HG03064 (cell line): ENCODE results near the gene FAM184A.

Experiments used
- ATAC-seq: cut with Tn5 transposase; IDR thresholded peaks from one replicate; pipeline ENCODE4 v1.9.1; 2021; ENCODE audit warnings: low read depth; ENCODE audit not compliant: unreplicated experiment

The FAM184A gene

DNA sequence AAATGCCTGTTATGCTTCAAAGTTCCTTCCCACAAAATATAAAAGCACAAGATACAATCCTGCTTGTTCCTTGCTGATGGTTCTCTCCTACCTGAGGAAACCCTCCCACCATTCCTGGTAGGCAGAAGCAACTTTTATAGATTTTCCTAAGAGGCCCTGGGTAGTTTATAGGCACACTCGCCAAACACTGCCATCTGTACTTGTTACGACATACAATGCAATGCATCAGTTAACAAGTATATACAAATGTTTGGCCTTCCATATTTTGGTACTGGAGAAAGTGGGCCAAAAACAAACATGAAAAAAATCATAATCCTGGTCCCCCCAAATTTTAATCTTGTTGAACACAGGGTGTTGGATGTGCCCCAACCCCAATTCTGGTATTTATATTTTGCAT, 160.1 kb downstream of the FAM184A start:
- no peak for ATAC-seq

DNA sequence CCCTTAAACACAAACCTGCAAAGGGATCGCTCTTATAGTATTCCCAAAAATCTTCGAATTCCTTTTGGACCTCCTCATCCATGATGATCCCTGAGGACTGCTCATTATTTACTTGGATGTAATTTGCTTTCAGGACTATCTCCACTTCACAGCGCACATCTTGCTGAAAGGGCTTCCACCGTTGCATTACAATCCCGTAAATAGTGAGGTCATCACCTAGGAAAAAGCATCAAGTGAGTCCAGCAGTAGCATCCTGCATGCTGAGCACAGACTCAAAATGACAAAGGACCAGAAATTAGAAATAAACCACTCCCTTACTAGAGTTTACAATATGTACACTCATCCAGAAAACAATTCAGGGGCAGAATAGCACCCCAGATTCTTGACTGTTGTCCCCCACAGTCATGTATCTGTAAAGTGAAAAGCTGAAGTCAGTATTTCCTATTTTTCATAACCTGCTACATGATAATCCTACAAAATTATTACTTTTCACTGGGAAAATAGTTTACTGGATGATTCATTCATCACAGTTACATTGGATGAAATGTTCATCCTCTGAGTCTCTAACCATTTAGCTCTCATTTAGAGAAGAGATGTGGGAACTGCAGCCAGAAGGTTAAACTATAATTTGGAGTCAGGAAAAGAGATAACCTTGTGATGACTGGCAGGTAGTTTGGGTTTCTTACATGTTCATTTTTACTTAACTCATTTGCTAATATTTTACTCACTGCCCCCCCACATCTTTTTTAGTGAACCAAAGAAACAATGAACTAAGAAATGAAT, 160.7 kb downstream of the FAM184A start:
- ATAC-seq: no peak

- no peak for ATAC-seq
Observed at GRCh38 chr6:118914598-118914997, 163.9 kb downstream of the FAM184A start.

DNA sequence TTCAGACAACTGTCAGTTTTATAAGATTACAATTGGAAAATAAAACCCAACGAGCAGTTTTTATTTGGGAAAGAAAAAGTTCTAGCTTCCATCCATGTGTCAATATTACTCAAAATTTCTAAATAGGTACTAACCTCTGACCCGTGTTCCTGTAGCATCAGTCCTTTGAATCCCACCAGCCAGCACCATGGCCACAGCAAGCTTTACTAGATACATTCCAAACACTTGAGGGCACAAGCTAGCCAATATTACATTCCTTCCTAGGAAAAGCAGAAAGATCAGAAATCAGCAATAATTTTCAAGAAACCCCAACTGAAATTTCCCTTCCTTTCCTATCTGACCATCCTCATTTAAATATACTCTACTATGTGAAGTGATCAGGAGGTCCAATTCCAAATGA, 165.3 kb downstream of the FAM184A start:
- ATAC-seq: no peak

DNA sequence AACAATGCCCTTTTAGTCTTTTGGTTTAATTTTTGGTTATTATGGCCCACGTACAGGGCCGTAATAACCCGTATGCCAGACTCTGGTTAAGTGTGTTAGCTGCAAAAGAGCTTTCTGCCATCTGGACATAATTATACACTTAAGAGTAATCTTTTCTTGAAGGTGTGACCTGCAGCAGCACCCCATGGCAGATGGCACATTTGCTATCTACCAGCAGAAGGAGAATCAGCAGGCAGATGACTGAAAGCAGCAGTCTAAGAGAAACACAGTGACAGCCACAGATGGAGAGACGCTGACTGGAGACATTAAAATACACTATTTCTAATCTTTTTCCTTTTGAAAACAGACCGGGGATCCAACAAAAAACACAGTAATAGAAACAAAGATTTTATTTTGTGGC, 165.8 kb downstream of the FAM184A start:
- ATAC-seq: no peak
